HTR-8/SVneo (cell line): ENCODE data around the gene P3H4.
"Not testable (repeated sequence)": the region's sequence is repeated elsewhere in the genome, so short reads cannot be mapped to it uniquely, and the experiment has no call there.

Source experiments
- DNase-seq: peaks from one replicate; pipeline ENCODE4 v3.0.0; 2011; ENCODE audit warnings: low spot score, mixed read lengths; ENCODE audit not compliant: insufficient read length
- FAIRE-seq: peaks from 2 replicates; lab custom pipeline; 2011; peaks lifted over from hg19 to GRCh38; lab: Jason Lieb, UNC

The P3H4 gene, protein sequence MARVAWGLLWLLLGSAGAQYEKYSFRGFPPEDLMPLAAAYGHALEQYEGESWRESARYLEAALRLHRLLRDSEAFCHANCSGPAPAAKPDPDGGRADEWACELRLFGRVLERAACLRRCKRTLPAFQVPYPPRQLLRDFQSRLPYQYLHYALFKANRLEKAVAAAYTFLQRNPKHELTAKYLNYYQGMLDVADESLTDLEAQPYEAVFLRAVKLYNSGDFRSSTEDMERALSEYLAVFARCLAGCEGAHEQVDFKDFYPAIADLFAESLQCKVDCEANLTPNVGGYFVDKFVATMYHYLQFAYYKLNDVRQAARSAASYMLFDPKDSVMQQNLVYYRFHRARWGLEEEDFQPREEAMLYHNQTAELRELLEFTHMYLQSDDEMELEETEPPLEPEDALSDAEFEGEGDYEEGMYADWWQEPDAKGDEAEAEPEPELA

DNA sequence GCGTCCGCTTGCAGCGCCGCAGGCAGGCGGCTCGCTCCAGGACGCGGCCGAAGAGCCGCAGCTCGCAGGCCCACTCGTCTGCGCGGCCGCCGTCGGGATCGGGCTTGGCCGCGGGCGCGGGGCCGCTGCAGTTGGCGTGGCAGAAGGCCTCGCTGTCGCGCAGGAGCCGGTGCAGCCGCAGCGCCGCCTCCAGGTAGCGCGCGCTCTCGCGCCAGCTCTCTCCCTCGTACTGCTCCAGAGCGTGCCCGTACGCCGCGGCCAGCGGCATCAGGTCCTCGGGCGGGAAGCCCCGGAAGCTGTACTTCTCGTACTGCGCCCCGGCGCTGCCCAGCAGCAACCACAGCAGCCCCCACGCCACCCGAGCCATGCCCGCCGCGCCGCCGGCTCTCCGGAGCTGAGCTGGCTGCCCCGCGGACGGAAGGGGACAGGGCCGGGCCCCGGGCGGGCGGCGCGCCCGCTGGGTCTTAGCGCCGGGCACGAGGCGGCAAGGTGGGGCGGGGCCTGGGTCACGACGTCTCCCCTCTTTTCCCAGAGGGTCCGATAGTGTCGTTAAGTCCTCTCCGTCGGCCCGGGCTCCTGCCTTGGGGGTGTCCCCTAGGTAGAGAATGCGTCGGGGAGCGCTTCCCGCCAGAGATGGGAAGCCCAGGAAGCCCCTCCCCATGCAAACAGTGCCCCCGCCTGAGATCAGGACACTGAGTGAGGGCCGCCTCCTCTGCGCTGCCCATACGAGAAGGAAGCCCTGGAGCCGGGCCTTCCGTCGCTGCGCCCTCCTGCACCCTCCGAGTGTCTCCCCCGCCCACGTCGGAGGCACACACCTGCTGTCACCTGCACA is at the start of gene P3H4:
Gene P3H4 (minus strand): TSS at position 401 of the 832 bp plus-strand sequence. CDS start 34 bp downstream, at position 367.
- FAIRE-seq (peak; percentile 87), DNase-seq (peak; percentile 88)

DNA sequence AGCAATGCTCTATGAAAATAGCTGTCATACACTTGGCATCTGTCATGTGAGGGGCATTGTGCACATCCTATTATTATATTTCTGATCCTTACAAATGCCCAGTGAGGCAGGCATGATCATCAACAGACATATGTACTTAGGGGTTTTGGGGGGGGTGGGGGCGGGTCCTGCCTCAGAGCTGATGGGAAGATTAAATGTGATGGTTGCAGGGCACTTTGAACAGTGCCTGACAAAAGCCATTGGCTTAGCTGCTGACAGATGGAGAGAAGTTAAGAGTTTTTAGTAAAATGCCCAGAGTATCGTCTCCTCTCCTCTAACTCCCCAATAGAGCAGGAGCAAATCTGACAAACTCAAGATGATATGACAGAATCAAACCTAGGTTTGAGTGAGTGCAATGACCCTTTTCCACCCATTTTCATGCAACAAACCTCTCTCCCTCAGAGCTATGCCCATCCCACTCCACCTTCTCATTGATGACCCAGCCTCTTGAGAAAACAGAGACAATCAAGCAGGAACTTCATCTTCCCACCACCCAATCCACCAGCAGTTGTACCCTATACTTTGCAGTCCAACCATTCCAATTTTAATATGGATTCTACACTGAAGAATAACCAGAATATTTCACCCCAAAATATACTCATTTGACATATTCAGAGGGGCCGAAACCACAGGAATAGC is 48.6 kb upstream of the P3H4 start:
- FAIRE-seq (no peak), DNase-seq (no peak)

DNA sequence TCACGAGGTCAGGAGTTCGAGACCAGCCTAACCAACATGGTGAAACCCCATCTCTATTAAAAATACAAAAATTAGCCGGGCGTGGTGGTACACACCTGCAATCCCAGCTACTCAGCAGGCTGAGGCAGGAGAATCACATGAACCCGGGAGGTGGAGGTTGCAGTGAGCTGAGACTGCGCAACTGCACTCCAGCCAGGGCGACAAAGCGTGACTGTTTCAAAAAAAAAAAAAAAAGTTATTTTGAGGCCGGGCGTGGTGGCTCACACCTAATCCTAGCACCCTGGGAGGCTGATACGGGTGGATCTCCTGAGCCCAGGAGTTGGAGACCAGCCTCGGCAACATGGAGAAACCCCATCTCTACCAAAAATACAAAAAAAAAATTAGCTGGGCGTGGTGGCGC is 39.6 kb upstream of the P3H4 start:
- not testable (repeated sequence) for FAIRE-seq, DNase-seq

DNA sequence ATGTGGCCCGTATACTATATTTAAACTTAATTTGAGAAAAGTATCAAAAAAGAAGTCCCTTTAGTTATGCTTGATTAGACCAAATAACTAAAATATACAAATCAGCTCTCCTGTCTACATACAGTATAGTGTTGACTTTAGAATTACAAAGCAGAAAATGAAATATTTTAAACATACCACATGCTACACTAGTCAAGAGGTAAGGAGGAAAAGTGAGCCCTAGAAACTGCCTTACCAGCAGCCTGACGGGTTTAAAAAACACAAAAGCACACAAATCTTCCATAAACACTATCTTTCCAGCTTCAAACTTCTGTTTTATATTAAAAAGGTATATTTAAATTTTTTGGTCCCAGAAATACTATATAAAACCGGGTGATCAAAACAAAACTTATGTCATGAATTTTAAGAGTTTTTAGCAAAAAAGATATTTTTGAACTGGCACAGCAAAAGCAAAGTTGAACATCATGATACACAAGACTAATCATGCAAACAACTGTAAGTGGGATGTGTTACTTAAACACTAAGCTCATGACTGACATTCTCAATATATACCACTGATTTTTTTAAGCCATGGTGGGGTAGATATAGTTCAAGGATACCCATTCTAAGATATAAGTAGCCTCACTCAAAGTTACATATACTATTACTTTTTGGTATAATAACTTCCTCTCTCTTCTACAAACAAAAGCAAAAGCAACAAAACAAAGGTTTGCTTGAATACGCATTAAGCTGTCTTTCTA is 37.7 kb upstream of the P3H4 start:
- FAIRE-seq (no peak), DNase-seq (no peak)

DNA sequence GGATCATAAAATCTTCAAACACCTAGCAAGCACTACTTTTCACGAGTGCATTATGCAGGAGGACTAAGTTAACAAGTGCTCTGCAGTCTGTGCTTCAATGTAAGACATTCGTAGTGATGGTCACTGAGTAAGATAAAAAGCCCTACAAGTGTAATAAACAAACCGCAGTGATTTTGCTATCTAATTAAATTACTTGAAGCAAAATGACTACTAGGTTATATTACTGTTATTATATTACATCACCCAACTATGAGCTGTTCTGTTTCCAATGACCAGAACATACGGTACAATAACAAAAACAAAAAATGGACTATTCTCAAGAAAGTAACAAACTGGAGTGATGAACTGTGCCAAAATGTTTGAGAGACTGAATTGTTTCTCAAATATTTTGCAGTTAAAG is 37.0 kb upstream of the P3H4 start:
- no peak for DNase-seq
- FAIRE-seq = no peak

DNA sequence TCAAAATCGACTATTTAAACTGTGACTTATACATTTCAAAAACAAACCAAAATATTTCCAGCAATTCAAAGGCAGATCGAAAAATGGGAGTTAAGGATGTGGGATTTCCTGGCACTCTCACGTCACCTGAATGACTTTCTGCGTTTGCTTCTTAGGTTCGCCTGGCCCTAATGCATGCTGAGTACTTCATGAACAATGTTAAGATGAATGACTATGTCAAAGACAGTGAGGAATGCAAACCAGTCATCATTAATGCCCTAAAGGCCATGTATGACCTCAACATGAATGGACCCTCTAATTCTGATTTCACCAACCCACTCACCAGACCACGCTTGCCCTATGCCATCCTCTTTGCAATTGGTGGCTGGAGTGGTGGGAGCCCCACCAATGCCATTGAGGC is 33.2 kb upstream of the P3H4 start:
- DNase-seq (peak; percentile 47), FAIRE-seq (peak; percentile 76)

DNA sequence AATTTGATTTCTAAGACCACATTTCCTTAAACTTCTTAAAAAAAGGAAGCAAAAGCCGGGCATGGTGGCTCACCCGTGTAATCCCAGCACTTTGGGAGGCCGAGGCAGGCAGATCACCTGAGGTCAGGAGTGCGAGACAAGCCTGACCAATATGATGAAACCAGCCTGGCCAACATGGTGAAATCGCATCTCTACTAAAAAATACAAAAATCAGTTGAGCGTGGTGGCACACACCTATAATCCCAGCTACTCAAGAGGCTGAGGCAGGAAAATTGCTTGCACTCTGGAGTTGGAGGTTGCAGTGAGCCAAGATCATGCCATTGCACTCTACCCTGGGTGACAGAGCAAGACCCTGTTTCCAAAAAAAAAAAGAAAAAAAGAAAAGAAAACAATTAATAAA is 29.0 kb upstream of the P3H4 start:
- DNase-seq, FAIRE-seq: not testable (repeated sequence)

DNA sequence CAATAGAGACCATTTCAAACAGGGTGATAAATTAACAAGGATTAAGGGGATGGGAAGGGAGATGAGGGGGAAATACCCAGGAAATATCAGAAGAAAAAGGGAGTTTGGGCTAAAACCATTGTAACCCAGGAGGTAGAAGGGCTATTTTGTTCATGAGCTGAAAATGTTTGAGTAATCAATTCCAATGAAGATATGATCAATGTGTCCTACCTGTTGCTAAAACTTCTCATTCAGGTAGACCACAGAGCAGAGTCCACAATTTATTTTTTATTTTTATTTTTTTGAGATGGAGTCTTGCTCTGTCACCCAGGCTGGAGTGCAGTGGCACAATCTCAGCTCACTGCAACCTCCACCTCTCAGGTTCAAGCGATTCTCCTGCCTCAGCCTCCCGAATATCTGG is 27.7 kb upstream of the P3H4 start:
- DNase-seq, FAIRE-seq: not testable (repeated sequence)

DNA sequence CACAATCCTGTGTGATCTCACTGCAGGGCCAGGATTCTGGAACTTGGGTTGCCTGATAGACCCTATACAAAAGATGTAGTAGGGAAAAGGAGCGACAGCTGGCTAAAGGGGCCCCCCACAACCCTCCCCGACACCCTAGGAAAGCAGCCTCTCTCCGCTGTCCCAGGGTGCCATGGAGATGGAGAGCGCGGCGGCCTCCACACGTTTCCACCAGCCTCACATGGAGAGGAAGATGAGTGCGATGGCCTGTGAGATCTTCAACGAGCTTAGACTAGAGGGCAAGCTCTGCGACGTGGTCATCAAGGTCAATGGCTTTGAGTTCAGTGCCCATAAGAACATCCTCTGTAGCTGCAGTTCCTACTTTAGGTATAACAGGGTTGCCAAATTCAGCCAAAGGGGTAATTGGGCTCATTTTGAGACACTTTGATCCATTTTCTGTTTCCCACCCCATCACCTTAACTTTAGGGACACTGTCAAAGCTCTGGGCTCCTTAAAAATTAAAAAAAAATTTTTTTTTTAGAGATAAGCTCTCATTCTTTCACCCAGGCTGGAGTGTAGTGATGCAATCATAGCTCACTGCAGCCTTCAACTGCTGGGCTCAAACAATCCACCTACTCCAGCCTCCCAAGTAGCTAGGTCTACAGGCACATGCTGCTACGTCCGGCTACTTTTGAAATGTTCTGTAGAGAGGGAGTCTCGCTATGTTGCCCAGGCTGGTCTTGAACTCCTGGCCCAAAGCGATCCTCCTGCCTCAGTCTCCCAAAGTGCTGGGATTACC is 26.2 kb upstream of the P3H4 start, which contains the start of gene KLHL10:
Gene KLHL10 (plus strand): TSS at position 65 of the 778 bp plus-strand sequence. CDS start 108 bp downstream, at position 173.
- DNase-seq (no peak), FAIRE-seq (no peak)

DNA sequence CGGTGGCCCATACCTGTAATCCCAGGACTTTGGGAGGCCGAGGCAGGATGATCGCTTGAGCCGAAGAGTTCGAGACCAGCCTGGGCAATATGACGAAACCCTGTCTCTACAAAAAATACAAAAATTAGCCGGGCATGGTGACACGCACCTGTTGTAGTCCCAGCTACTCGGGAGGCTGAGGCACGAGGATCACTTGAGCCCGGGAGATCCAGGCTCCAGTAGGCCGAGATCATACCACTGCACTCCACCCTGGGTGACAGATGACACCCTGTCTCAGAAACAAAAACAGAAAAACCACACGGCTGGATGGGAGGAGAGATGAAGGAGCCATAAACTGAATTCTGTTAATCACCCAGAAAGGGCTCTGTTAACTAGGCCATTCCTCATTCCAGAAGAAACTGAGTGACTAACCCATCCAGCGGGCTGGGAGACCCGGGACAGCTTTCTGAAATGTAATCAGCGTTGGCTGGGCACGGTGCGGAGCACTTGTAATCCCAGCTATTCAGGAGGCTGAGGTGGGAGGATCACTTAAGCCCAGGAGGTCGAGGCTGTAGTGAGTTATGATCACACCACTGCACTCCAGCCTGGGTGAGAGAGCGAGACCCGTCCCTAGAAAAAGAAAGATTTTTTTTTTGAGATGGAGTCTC is 24.9 kb upstream of the P3H4 start:
- DNase-seq = no peak
- FAIRE-seq = no peak

DNA sequence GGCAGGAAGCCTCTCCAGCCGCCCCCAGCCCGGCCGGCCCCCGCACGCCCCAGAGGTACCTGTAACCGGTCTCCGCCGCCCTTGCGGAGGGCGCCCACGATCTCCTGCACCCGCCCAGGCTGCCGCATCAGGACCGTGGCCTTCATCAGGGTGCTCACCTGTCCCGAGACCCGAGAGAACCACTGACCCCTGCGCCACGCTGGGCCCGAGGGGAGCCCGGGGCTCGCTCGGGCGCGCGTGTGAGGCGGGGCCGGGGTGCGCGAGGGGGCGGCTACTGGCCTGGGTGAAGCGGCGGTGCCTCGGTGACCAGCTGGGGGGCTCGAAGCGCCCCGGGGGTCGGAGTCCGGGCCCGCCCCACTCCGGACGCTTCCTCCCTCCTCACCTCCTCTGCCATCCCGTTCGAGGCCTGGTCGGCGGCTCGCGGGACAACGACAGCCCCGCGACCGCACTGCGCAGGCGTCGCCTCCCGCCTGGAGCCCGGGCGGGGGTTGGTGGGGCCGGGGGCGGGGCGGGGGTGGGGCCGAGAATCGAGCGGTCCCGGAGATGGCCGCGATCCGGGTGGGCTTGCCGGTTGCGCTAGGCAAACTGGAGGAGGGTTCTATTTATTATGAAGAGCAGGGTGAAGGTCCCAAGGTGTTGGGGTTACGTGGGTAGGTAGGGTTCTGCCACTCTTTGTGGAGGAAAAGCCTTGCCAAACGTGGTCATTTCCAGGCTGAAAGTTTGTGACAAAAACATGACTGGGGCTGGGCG is 24.2 kb upstream of the P3H4 start, which contains the start of gene NT5C3B:
Gene NT5C3B (minus strand): TSS at position 433 of the 750 bp plus-strand sequence. CDS start 39 bp downstream, at position 394.
- peak; percentile 97 for DNase-seq
- peak; percentile 80 for FAIRE-seq

DNA sequence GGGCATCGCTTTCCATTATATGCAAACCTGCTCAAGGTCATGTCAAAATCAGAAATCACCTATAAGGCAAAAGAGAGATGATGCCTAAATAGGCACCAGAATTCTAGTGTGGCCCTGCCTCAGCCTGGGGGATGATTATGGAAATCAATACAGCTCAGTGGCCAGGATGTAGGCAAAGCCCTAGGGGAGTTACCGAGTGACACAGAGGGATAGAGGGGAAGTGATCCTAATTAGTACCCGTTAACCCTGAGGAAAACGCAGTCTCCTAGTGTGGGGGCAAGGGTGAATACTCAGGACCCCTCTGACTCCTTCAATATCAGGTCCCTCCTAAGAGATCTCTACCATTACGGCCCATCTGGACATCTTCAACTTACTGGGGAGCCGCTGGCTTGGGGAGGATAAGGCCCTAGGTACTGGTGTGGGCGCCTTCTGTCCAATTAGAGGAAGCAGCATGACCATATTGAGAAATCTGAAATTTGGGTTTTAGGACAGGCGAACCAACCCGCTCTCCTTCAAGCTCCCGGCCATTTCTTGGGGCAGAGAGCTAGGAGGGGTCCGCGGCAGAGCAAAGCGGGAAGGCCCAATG is 23.6 kb upstream of the P3H4 start:
- DNase-seq (peak; percentile 37), FAIRE-seq (no peak)

DNA sequence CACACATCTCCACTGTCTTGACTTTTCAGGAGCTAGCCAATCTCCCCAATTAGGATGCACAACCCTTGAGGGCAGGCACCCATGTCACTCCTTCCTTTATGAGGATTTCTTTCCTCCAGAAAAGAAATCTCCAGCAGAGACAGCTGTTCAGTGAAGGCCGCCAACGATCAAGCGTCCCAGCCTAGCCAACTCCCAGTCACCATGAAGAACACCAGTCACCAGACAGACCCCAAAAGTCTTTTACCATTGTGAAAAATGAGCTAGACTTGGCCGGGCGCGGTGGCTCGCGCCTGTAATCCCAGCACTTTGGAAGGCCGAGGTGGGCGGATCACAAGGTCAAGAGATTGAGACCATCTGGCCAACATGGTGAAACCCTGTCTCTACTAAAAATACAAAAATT is 18.2 kb upstream of the P3H4 start:
- DNase-seq, FAIRE-seq: not testable (repeated sequence)

DNA sequence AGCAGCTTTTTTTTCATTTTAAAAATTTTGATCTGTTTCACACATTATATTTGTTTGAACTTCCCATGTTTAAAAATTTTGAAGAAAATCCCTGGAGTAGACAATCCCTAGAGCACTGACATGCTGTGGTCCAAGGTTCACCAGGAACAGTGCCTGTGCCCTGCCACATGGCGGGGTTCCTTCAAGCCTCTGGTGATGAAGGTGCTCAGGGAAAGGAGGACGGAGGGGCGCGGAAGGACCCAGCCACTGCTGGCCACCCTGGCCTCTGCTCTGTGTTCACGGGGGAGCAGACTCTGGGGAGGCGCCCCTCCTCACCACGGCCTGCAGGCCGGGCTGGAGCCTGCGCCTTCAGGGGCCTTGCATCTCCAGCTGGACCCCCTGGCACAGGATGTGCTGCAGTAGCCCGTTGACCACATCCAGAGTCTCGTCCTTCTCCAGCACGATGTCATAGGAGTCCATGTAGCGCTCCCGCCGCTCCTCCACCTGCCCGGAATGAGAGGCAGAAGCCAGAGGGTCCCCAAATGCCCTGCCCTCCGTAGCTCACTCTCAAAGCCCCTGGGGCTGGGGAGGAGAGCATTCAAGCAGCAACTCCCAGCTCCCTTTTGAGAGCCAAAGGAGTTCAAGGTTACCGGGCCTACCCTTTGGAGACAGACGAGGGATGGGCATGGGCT is 13.6 kb upstream of the P3H4 start:
- no peak for FAIRE-seq
- DNase-seq = no peak

DNA sequence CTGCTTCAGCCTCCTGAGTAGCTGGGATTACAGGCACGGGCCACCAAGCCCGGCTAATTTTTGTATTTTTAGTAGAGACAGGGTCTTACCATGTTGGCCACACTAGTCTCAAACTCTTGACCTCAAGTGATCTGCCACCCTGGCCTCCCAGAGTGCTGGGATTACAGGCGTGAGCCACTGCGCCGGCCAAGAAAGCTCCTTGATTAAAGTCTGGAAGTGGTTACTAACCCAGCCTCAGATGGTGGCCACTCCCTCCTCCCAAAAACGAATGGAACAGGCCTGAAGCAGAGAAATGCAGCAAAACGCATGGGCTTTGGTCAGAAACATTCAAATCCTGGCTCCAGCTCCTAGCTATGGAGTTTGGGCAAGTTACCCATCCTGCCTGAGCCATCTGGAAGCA is 12.3 kb upstream of the P3H4 start:
- DNase-seq = no peak
- no peak for FAIRE-seq

DNA sequence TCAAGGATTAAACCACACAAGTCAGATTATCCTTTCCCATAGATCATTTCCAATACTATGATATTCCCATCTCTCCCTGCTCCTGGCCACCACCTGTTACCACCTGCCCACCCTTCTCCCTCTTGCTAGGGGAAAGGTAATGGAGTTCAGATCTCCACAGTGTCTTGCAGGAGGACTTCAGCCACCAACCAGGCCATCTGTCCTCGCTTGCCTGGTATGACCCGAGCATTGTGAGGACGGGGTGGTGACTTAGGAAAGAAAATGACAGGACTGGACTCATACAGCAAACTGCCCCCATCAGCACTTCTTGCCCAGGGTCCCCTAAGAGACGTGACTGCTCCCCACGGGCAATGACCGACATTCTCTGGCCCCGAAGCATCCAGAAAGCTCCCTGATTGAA is 11.8 kb upstream of the P3H4 start:
- no peak for FAIRE-seq
- DNase-seq = no peak

DNA sequence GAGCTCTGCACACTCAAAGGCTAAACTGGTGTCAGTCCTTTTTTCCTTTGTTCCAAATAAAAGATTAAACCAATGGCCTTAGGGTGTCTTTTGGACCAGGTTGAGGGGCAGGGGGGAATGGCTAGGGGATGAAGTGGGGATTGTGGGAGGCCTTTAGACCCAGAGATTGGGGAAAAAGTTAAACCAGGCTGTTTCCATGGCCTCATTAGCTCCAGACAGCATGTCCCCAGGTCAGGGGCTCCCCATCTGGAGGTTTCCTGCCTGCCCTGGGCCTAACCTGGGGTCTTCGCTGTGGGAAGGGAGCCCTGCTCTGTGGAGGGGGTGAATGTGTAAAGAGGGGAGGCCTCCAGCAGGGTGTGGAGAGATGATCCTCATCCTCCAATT is 11.4 kb upstream of the P3H4 start:
- FAIRE-seq (no peak), DNase-seq (no peak)
